K562 (cell line): Measurements from ENCODE around the gene INHBE. TPM values are rescaled to one million over a fixed set of nuclear protein-coding genes. Genes with fewer than 3 reads are reported as not detected.

ENCODE experiments used
- ARID4B ChIP-seq: sonication (generic); formaldehyde crosslinking; IDR thresholded peaks from 2 replicates; pipeline ENCODE4 v1.8.0; 2022; ENCODE audit warnings: mild to moderate bottlenecking, missing genetic modification reagents
- CC2D1A ChIP-seq: fragments of 450-650 bp; IDR thresholded peaks from 2 replicates; pipeline ENCODE4 v1.6.1; 2017; ENCODE audit warnings: mild to moderate bottlenecking
- DACH1 ChIP-seq: fragments of 450-650 bp; IDR thresholded peaks from 2 replicates; pipeline ENCODE4 v1.6.1; 2018; ENCODE audit not compliant: partially characterized antibody
- HDAC1 ChIP-seq, 2 experiments: fragments of 450-650 bp; IDR thresholded peaks; 2 replicates each; pipeline ENCODE4 v1.6.1; 2016 to 2017; ENCODE audit warnings: inconsistent platforms in 1 of 2, mild to moderate bottlenecking in 1 of 2, moderate library complexity in 1 of 2
- KLF16 ChIP-seq: IDR thresholded peaks from 2 replicates; pipeline ENCODE4 v1.6.1; 2016; ENCODE audit warnings: antibody characterized with exemption
- PRMT5 ChIP-seq: sonication (generic); formaldehyde crosslinking; IDR thresholded peaks from 2 replicates; pipeline ENCODE4 v1.5.0; 2020; ENCODE audit warnings: missing genetic modification reagents
- RB1 ChIP-seq: fragments of 450-650 bp; IDR thresholded peaks from 2 replicates; pipeline ENCODE4 v1.6.1; 2017; ENCODE audit warnings: low read depth, mild to moderate bottlenecking
- RBFOX2 ChIP-seq: fragments of 200-400 bp; formaldehyde crosslinking; IDR thresholded peaks from 2 replicates; pipeline ENCODE4 v1.6.1; 2017; ENCODE audit warnings: low read depth, mild to moderate bottlenecking, low read length, moderate library complexity
- ZNF717 ChIP-seq: fragments of 250-450 bp; sonication (Bioruptor Pico); IDR thresholded peaks from 2 replicates; pipeline ENCODE4 v1.5.0; 2021
- polyA plus RNA-seq, 8 experiments: library from polyadenylated mRNA; depleted of rRNA in 4 of 8; stranded (reverse) in 5 of 8; unstranded in 3 of 8; fragments of >200 nt; fragmentation: Nextera tagmentation in 2 of 8; fragmentation: Illumina TruSeq in 1 of 8; extraction: Ambion mirVana in 2 of 8; extraction: Trizol in 1 of 8; gene quantifications; 2 replicates each; pipeline versions ENCODE4 v1.2.1 to v1.2.3, GENCODE V29; 2011 to 2014; ENCODE audit warnings: inconsistent platforms in 1 of 8, missing spikeins in 1 of 8
- total RNA-seq, 7 experiments: library from RNA; depleted of rRNA in 6 of 7; stranded (reverse); fragments of >200 nt in 6 of 7; fragmentation: Illumina TruSeq in 2 of 7; extraction: Trizol in 2 of 7; gene quantifications; 2 replicates each; pipeline versions ENCODE4 v1.2.1 to v1.2.3, GENCODE V29; 2011 to 2021; ENCODE audit warnings: low replicate concordance in 1 of 7

INHBE gene
- total and polyA plus RNA-seq, 9 of the 15 experiments (the other 6 are each of a cell fraction or from before 2014, with no cell fraction given): 0.94 to 9.9 (median 7.3) TPM

GRCh38 chr12:57452937-57453509 lies 2.1 kb upstream of the INHBE start (continued):
- TF ChIP-seq ARID4B (CRISPR knock-in tag) (no peak), ZNF717 (CRISPR knock-in tag) (no peak), KLF16 (peak; percentile 40; the same call in 1 of the 2 replicates), CC2D1A (peak; percentile 88), PRMT5 (CRISPR knock-in tag) (no peak), HDAC1 (IDR thresholded peaks at IDR 0.05) (no peak), RBFOX2 (0 out of 2 replicates have a peak, but pooled peaks have one; percentile 37), RB1 (peak; percentile 57; the same call in 1 of the 2 replicates), DACH1 (peak; percentile 51)
